A673 (cell line): ENCODE results near the gene MRPL48.

Source experiments
- EZH2 ChIP-seq: fragments of 200-600 bp; sonication (generic); IDR thresholded peaks from 2 replicates; pipeline ENCODE4 v1.6.1; 2017; ENCODE audit warnings: borderline replicate concordance, low read depth, mild to moderate bottlenecking, mixed read lengths, antibody characterized with exemption, low read length; ENCODE audit not compliant: poor library complexity, severe bottlenecking
- TF ChIP-seq, protein P1 (sequence below): fragments of 300-800, 200-600 bp; sonication (generic); conservative IDR thresholded peaks from 2 replicates; pipeline ENCODE4 v1.5.1; 2017; ENCODE audit warnings: low read depth, mild to moderate bottlenecking, antibody characterized with exemption, low read length, moderate library complexity, mixed read lengths

DNA sequence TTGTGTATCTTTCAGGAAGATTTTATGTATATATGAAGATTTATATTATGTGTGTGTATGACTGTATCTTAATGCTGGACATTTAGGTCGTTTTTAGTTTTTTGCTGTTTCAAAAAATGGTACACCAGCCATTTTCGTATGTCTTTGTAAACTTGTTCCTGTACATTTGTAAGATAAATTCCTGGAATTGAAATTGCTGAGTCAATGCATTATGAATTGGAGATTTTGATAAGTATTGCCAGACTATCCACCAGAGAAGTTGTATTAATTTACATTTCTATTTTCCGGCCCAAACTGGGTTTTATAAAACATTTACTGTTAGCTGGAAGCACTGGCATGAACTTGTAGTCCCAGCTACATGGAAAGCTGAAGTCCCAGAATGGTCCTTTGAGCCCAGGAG lies 24.6 kb downstream of the MRPL48 start:
- TF ChIP-seq, protein P1, sequence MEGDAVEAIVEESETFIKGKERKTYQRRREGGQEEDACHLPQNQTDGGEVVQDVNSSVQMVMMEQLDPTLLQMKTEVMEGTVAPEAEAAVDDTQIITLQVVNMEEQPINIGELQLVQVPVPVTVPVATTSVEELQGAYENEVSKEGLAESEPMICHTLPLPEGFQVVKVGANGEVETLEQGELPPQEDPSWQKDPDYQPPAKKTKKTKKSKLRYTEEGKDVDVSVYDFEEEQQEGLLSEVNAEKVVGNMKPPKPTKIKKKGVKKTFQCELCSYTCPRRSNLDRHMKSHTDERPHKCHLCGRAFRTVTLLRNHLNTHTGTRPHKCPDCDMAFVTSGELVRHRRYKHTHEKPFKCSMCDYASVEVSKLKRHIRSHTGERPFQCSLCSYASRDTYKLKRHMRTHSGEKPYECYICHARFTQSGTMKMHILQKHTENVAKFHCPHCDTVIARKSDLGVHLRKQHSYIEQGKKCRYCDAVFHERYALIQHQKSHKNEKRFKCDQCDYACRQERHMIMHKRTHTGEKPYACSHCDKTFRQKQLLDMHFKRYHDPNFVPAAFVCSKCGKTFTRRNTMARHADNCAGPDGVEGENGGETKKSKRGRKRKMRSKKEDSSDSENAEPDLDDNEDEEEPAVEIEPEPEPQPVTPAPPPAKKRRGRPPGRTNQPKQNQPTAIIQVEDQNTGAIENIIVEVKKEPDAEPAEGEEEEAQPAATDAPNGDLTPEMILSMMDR: no peak
- TF ChIP-seq EZH2: no peak
